ENCODE data around the gene ROM1. TPM values are rescaled to one million over a fixed set of nuclear protein-coding genes. Genes with fewer than 3 reads are reported as not detected.

ROM1 gene
- total and polyA plus RNA-seq, 4 donors = 3.5 to 17.9 (median 9.4) TPM

- H3K27ac ChIP-seq (ENCODE audit: low read depth in 1 of 2, low read length in 1 of 2) = peak within 1 kb of the TSS; percentile 92
- peak within 1 kb of the TSS; percentile 81 for H3K4me3 ChIP-seq
- 0% methylated on average over 72 to 73 of the region's 73 CpGs for WGBS, 2 donors
- peak within 1 kb of the TSS; percentile 80 to 89 for H3K9ac ChIP-seq (ENCODE audit: insufficient read depth in 1 of 2, low read length in 2 of 2)
- H3K27me3 ChIP-seq (ENCODE audit: control insufficient read depth in 3 of 3, insufficient read depth in 3 of 3, low read length in 2 of 3) = no peaks in the 10 kb centered on the region
- TF ChIP-seq CTCF (IDR thresholded peaks at IDR 0.05; ENCODE audit: control extremely low read depth, extremely low read depth) = no peak
- peaks cover 0 to 24% (median 18%) of the 10 kb centered on the region in 4 donors for H3K36me3 ChIP-seq (ENCODE audit: control insufficient read depth in 4 of 4, insufficient read depth in 4 of 4, low read length in 4 of 4)
- H3K9me3 ChIP-seq (ENCODE audit: control insufficient read depth in 4 of 4, insufficient read depth in 3 of 4, low read length in 3 of 4) = no peaks in the 10 kb centered on the region
- DNase-seq = peak; percentile 99
- H3K4me1 ChIP-seq (ENCODE audit: control insufficient read depth in 5 of 5, insufficient read depth in 5 of 5, low read length in 5 of 5) = peaks cover 0 to 14% (median 6%) of the 10 kb centered on the region in 5 donors
- peak; percentile 98 for ATAC-seq (ENCODE audit: insufficient read depth, low FRiP score)
Observed at GRCh38 chr11:62645946-62646824, 33.1 kb downstream of the ROM1 start, which contains the start of gene GANAB. GANAB (minus strand) TSS chr11:62646613; CDS start chr11:62646599, 14 bp downstream.

GRCh38 chr11:62646825-62647608 is 34.0 kb downstream of the ROM1 start:
- H3K9ac ChIP-seq (ENCODE audit: insufficient read depth in 1 of 2, low read length in 2 of 2) = peak overlapping the region in 1 of 2 donors; percentile 23
- ATAC-seq (ENCODE audit: insufficient read depth, low FRiP score) (no peak), DNase-seq (no peak)
- H3K27ac ChIP-seq (ENCODE audit: low read depth in 1 of 2, low read length in 1 of 2) = peak overlapping the region in 1 of 2 donors; percentile 55
- H3K4me1 ChIP-seq (ENCODE audit: control insufficient read depth in 5 of 5, insufficient read depth in 5 of 5, low read length in 5 of 5) = peaks cover 0 to 20% (median 6%) of the 10 kb centered on the region in 5 donors
- no peaks in the 10 kb centered on the region for H3K9me3 ChIP-seq (ENCODE audit: control insufficient read depth in 4 of 4, insufficient read depth in 3 of 4, low read length in 3 of 4)
- WGBS, 2 donors = 66 to 73% methylated on average over 32 of the region's 32 CpGs
- no peaks in the 10 kb centered on the region for H3K27me3 ChIP-seq (ENCODE audit: control insufficient read depth in 3 of 3, insufficient read depth in 3 of 3, low read length in 2 of 3)
- no peak overlapping the region for H3K4me3 ChIP-seq
- no peak for TF ChIP-seq CTCF (IDR thresholded peaks at IDR 0.05; ENCODE audit: control extremely low read depth, extremely low read depth)
- peaks cover 0 to 24% (median 18%) of the 10 kb centered on the region in 4 donors for H3K36me3 ChIP-seq (ENCODE audit: control insufficient read depth in 4 of 4, insufficient read depth in 4 of 4, low read length in 4 of 4)

GRCh38 chr11:62647609-62648005 is 34.5 kb downstream of the ROM1 start:
- WGBS, 2 donors = 89 to 91% methylated on average over 6 of the region's 6 CpGs
- Histone ChIP-seq H3K4me1 (ENCODE audit: control insufficient read depth in 5 of 5, insufficient read depth in 5 of 5, low read length in 5 of 5) (peaks cover 0 to 25% (median 6%) of the 10 kb centered on the region in 5 donors), H3K27me3 (ENCODE audit: control insufficient read depth in 3 of 3, insufficient read depth in 3 of 3, low read length in 2 of 3) (no peaks in the 10 kb centered on the region), H3K27ac (ENCODE audit: low read depth in 1 of 2, low read length in 1 of 2) (no peak overlapping the region), H3K4me3 (no peak overlapping the region), H3K9ac (ENCODE audit: insufficient read depth in 1 of 2, low read length in 2 of 2) (no peak overlapping the region), H3K36me3 (ENCODE audit: control insufficient read depth in 4 of 4, insufficient read depth in 4 of 4, low read length in 4 of 4) (peaks cover 0 to 24% (median 18%) of the 10 kb centered on the region in 4 donors), H3K9me3 (ENCODE audit: control insufficient read depth in 4 of 4, insufficient read depth in 3 of 4, low read length in 3 of 4) (no peaks in the 10 kb centered on the region)
- DNase-seq = no peak
- no peak for ATAC-seq (ENCODE audit: insufficient read depth, low FRiP score)
- no peak for TF ChIP-seq CTCF (IDR thresholded peaks at IDR 0.05; ENCODE audit: control extremely low read depth, extremely low read depth)
